ENCODE data around the gene RPS6KB1. TPM values are rescaled to one million over a fixed set of nuclear protein-coding genes. Genes with fewer than 3 reads are reported as not detected.
"Not testable (repeated sequence)": the region's sequence is repeated elsewhere in the genome, so short reads cannot be mapped to it uniquely, and the experiment has no call there.

The RPS6KB1 gene
- polyA plus RNA-seq, 1 donor (not counting 4 experiments of a cell fraction or from before 2014, with no cell fraction given): 19.7 TPM

GRCh38 chr17:59848385-59848668 is 44.6 kb upstream of the RPS6KB1 start:
- H3K9ac ChIP-seq (ENCODE audit: control insufficient read depth, extremely low read depth, insufficient read depth, low read length): no peak overlapping the region
- no peak overlapping the region for H3K4me2 ChIP-seq (ENCODE audit: control insufficient read depth, extremely low read depth, insufficient read depth, low read depth, low read length)
- H3K4me3 ChIP-seq (ENCODE audit: control insufficient read depth in 2 of 3, extremely low read depth in 1 of 3, insufficient read depth in 2 of 3, low read depth in 1 of 3, low read length in 3 of 3): no peak overlapping the region
- no peak overlapping the region for H2AFZ ChIP-seq (ENCODE audit: control insufficient read depth, low read length)
- no peaks in the 10 kb centered on the region for H3K36me3 ChIP-seq (ENCODE audit: control insufficient read depth in 2 of 2, extremely low read depth in 1 of 2, insufficient read depth in 2 of 2, low read length in 2 of 2)
- H4K20me1 ChIP-seq (ENCODE audit: control insufficient read depth, extremely low read depth, insufficient read depth, low read length): no peaks in the 10 kb centered on the region
- H3K9me3 ChIP-seq (ENCODE audit: control insufficient read depth, low read depth, low read length): no peaks in the 10 kb centered on the region
- H3K79me2 ChIP-seq (ENCODE audit: control insufficient read depth, insufficient read depth, low read length): no peaks in the 10 kb centered on the region
- no peak for DNase-seq (ENCODE audit: low read depth, low spot score)
- peaks cover 50% of the 10 kb centered on the region for H3K4me1 ChIP-seq (ENCODE audit: control insufficient read depth, extremely low read depth, insufficient read depth, low read length)
- H3K27me3 ChIP-seq (ENCODE audit: control insufficient read depth, extremely low read depth, insufficient read depth, low read length): no peaks in the 10 kb centered on the region
- TF ChIP-seq CTCF (optimal IDR thresholded peaks at IDR 0.05 in 1 of 3, IDR thresholded peaks at IDR 0.05 in 1 of 3, conservative IDR thresholded peaks at IDR 0.05 in 1 of 3; ENCODE audit: extremely low read depth in 1 of 3, insufficient read depth in 2 of 3, low read length in 3 of 3): no peak
- TF ChIP-seq EZH2 (IDR thresholded peaks at IDR 0.05; ENCODE audit: low read length): no peak
- no peak overlapping the region for H3K27ac ChIP-seq (ENCODE audit: control insufficient read depth, insufficient read depth, low read length)
- dilution Hi-C loops (cut with MboI; ENCODE audit: extremely low pct_ligation_motif_present, low sequenced_read_pairs): no loop called here
- no peak for FAIRE-seq
- H3K9me1 ChIP-seq (ENCODE audit: control insufficient read depth, extremely low read depth, insufficient read depth, low read length): no peaks in the 10 kb centered on the region

GRCh38 chr17:59848778-59849177 is 44.1 kb upstream of the RPS6KB1 start:
- H3K4me2 ChIP-seq (ENCODE audit: control insufficient read depth, extremely low read depth, insufficient read depth, low read depth, low read length): no peak overlapping the region
- TF ChIP-seq EZH2 (IDR thresholded peaks at IDR 0.05; ENCODE audit: low read length): no peak
- no peaks in the 10 kb centered on the region for H3K36me3 ChIP-seq (ENCODE audit: control insufficient read depth in 2 of 2, extremely low read depth in 1 of 2, insufficient read depth in 2 of 2, low read length in 2 of 2)
- H3K4me1 ChIP-seq (ENCODE audit: control insufficient read depth, extremely low read depth, insufficient read depth, low read length): peaks cover 54% of the 10 kb centered on the region
- no peak for FAIRE-seq
- DNase-seq (ENCODE audit: low read depth, low spot score): no peak
- dilution Hi-C loops (cut with MboI; ENCODE audit: extremely low pct_ligation_motif_present, low sequenced_read_pairs): no loop called here
- H3K9me1 ChIP-seq (ENCODE audit: control insufficient read depth, extremely low read depth, insufficient read depth, low read length): no peaks in the 10 kb centered on the region
- H3K4me3 ChIP-seq (ENCODE audit: control insufficient read depth in 2 of 3, extremely low read depth in 1 of 3, insufficient read depth in 2 of 3, low read depth in 1 of 3, low read length in 3 of 3): no peak overlapping the region
- H3K79me2 ChIP-seq (ENCODE audit: control insufficient read depth, insufficient read depth, low read length): no peaks in the 10 kb centered on the region
- no peaks in the 10 kb centered on the region for H3K27me3 ChIP-seq (ENCODE audit: control insufficient read depth, extremely low read depth, insufficient read depth, low read length)
- H2AFZ ChIP-seq (ENCODE audit: control insufficient read depth, low read length): no peak overlapping the region
- no peak overlapping the region for H3K27ac ChIP-seq (ENCODE audit: control insufficient read depth, insufficient read depth, low read length)
- H4K20me1 ChIP-seq (ENCODE audit: control insufficient read depth, extremely low read depth, insufficient read depth, low read length): no peaks in the 10 kb centered on the region
- H3K9ac ChIP-seq (ENCODE audit: control insufficient read depth, extremely low read depth, insufficient read depth, low read length): no peak overlapping the region
- no peaks in the 10 kb centered on the region for H3K9me3 ChIP-seq (ENCODE audit: control insufficient read depth, low read depth, low read length)

- H4K20me1 ChIP-seq (ENCODE audit: control insufficient read depth, extremely low read depth, insufficient read depth, low read length); H3K36me3 ChIP-seq (ENCODE audit: control insufficient read depth in 2 of 2, extremely low read depth in 1 of 2, insufficient read depth in 2 of 2, low read length in 2 of 2); dilution Hi-C loops (cut with MboI; ENCODE audit: extremely low pct_ligation_motif_present, low sequenced_read_pairs); FAIRE-seq; H3K9ac ChIP-seq (ENCODE audit: control insufficient read depth, extremely low read depth, insufficient read depth, low read length); H3K4me3 ChIP-seq (ENCODE audit: control insufficient read depth in 2 of 3, extremely low read depth in 1 of 3, insufficient read depth in 2 of 3, low read depth in 1 of 3, low read length in 3 of 3); H3K27me3 ChIP-seq (ENCODE audit: control insufficient read depth, extremely low read depth, insufficient read depth, low read length); H3K79me2 ChIP-seq (ENCODE audit: control insufficient read depth, insufficient read depth, low read length); H3K4me2 ChIP-seq (ENCODE audit: control insufficient read depth, extremely low read depth, insufficient read depth, low read depth, low read length); H3K27ac ChIP-seq (ENCODE audit: control insufficient read depth, insufficient read depth, low read length); H3K9me3 ChIP-seq (ENCODE audit: control insufficient read depth, low read depth, low read length); H3K9me1 ChIP-seq (ENCODE audit: control insufficient read depth, extremely low read depth, insufficient read depth, low read length); H2AFZ ChIP-seq (ENCODE audit: control insufficient read depth, low read length); DNase-seq (ENCODE audit: low read depth, low spot score): not testable (repeated sequence)
- peaks cover 52% of the 10 kb centered on the region for H3K4me1 ChIP-seq (ENCODE audit: control insufficient read depth, extremely low read depth, insufficient read depth, low read length)
Measured at GRCh38 chr17:59850311-59850710, 42.6 kb upstream of the RPS6KB1 start.
